H1 (cell line): ENCODE data around the gene ANAPC7. TPM values are rescaled to one million over a fixed set of nuclear protein-coding genes. Genes with fewer than 3 reads are reported as not detected.

Experiments used
- ATF3 ChIP-seq: IDR thresholded peaks from 2 replicates; pipeline ENCODE4 v1.6.1; 2011; ENCODE audit warnings: low read depth, mild to moderate bottlenecking, low read length; ENCODE audit not compliant: insufficient read depth
- CBX8 ChIP-seq: fragments of 300-800, 300-1000 bp; sonication (generic); IDR thresholded peaks from 2 replicates; pipeline ENCODE4 v1.7.1; 2016; ENCODE audit warnings: low read depth, low read length, borderline replicate concordance
- CTCF ChIP-seq, 3 experiments: IDR thresholded peaks; 1 replicate in 2 of 3; 2 replicates in 1 of 3; pipeline versions ENCODE4 v1.5.1 to v1.6.1; 2011; ENCODE audit warnings: low read length in 3 of 3, mild to moderate bottlenecking in 3 of 3, inconsistent platforms in 2 of 3, low read depth in 1 of 3, moderate library complexity in 1 of 3; ENCODE audit not compliant: insufficient read depth in 1 of 3; ENCODE audit errors: control extremely low read depth in 1 of 3
- EGR1 ChIP-seq: IDR thresholded peaks from 2 replicates; pipeline ENCODE4 v1.6.1; 2011; ENCODE audit warnings: low read depth, low read length, borderline replicate concordance
- RXRA ChIP-seq: IDR thresholded peaks from 2 replicates; pipeline ENCODE4 v1.6.1; 2011; ENCODE audit warnings: low read depth, mild to moderate bottlenecking, low read length, moderate library complexity; ENCODE audit not compliant: insufficient read depth
- SP2 ChIP-seq: IDR thresholded peaks from 2 replicates; pipeline ENCODE4 v1.6.1; 2012; ENCODE audit warnings: mild to moderate bottlenecking, low read length, inconsistent platforms
- YY1 ChIP-seq: IDR thresholded peaks from 2 replicates; pipeline ENCODE4 v1.6.1; 2011; ENCODE audit warnings: low read depth, mild to moderate bottlenecking, low read length
- polyA plus RNA-seq, 7 experiments: library from polyadenylated mRNA; depleted of rRNA in 3 of 7; stranded (reverse) in 5 of 7; unstranded in 2 of 7; fragments of >200 nt in 5 of 7; fragments of 200-250 nt in 2 of 7; gene quantifications; 1 replicate in 5 of 7; 2 replicates in 1 of 7; 4 replicates in 1 of 7; pipeline versions ENCODE4 v1.2.1 to v1.2.3, GENCODE V29; 2011 to 2013; ENCODE audit warnings: missing spikeins in 2 of 7, mixed read lengths in 2 of 7
- total RNA-seq: library from RNA; stranded (reverse); fragmentation: NEBNext Ultra II Directional; extraction: Animal tissue kit (Norgen Biotek cat#: 25700); gene quantifications from 2 replicates; pipeline ENCODE4 v1.2.1, GENCODE V29; 2021

Gene ANAPC7
- total and polyA plus RNA-seq, 2 of the 8 experiments (the other 6 are each of a cell fraction or from before 2014, with no cell fraction given), result 72.8 to 105 TPM

GRCh38 chr12:110353211-110353965 is 50.1 kb downstream of the ANAPC7 start (continued):
- no peak for TF ChIP-seq CTCF (IDR thresholded peaks at IDR 0.05; ENCODE audit: control extremely low read depth in 1 of 3, insufficient read depth in 1 of 3, low read depth in 1 of 3, low read length in 3 of 3)
- no peak for TF ChIP-seq RXRA
- no peak for TF ChIP-seq ATF3
- no peak for TF ChIP-seq YY1
- no peak for TF ChIP-seq CBX8
- no peak for TF ChIP-seq EGR1
- TF ChIP-seq SP2, result no peak
